ENCODE data around the gene SPNS2. TPM values are rescaled to one million over a fixed set of nuclear protein-coding genes. Genes with fewer than 3 reads are reported as not detected.

SPNS2 gene
- polyA plus RNA-seq, 5 donors, result 17.3 to 30.7 (median 23.5) TPM

- no peak for DNase-seq
These were observed 2.7 kb downstream of the SPNS2 start for GRCh38 chr17:4501295-4501949.

- no peak for DNase-seq
These were observed 3.9 kb downstream of the SPNS2 start for GRCh38 chr17:4502466-4503154.

- no peak for DNase-seq
These were observed 4.8 kb downstream of the SPNS2 start for GRCh38 chr17:4503283-4504025.

GRCh38 chr17:4504188-4504587, 5.5 kb downstream of the SPNS2 start:
- DNase-seq, result no peak

DNA sequence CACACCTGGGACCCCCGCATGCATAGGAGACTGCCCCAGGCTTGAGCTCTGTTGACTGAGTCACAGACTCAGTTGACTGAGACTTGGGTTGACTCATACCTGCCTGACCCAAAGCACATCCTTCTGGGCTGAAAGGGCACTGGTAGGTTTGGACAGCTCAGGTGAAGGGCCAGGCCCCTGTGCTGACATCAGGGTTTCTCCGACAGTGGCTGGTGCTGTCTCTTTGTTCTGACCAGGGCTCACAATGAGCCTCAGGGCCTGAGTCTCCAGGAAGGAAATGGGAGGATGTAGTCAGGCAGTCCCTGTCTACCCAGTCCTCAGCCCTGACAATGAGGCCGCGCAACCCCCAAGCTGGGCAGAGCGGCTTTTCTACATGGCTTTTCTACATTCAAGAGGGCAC, 6.5 kb downstream of the SPNS2 start:
- DNase-seq, result no peak

- DNase-seq, result no peak
These were observed 7.6 kb downstream of the SPNS2 start for GRCh38 chr17:4506175-4506813.

DNA sequence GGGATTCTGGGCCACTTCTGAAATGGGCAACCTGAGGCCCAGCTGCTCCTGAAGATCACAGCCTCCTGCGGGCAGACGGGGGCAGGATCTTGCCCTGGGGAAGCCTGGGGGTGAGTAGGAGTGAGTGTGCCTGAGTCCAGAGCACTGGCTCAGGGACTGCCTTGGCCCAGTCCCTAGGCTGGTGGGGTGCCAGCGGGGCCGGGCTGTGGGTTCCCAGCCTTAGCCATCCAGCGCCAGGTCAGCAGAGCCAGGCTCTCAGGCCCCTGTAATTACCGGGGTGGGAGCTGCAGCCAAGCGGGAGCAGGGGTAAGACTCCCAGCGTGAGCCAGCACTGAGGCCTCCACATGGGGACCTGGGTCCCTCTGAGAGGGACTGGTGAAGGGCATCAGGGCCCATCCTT, 8.2 kb downstream of the SPNS2 start:
- DNase-seq, result no peak

- DNase-seq, result no peak
These were observed 8.9 kb downstream of the SPNS2 start for GRCh38 chr17:4507361-4508111.

GRCh38 chr17:4508207-4508606, 9.5 kb downstream of the SPNS2 start:
- DNase-seq, result no peak

GRCh38 chr17:4509401-4509800, 10.7 kb downstream of the SPNS2 start:
- no peak for DNase-seq

- DNase-seq, result no peak
These were observed 11.4 kb downstream of the SPNS2 start for GRCh38 chr17:4509923-4510617.

DNA sequence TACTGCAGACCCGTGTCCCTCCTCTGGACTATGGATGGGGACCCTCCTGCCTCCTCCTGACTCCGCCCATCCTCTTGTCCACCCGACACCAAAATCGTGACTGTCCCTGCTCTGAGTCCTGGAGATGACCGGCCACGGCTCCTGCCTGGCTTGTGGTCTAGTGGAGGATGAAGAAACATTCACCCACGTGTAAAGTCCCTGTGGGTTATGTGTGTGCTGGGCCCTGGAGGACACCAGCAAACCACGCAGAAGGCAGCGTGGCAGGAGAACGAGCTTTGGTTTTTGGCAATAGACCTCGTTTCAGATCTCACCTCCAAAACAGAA, 11.9 kb downstream of the SPNS2 start:
- no peak for DNase-seq

DNA sequence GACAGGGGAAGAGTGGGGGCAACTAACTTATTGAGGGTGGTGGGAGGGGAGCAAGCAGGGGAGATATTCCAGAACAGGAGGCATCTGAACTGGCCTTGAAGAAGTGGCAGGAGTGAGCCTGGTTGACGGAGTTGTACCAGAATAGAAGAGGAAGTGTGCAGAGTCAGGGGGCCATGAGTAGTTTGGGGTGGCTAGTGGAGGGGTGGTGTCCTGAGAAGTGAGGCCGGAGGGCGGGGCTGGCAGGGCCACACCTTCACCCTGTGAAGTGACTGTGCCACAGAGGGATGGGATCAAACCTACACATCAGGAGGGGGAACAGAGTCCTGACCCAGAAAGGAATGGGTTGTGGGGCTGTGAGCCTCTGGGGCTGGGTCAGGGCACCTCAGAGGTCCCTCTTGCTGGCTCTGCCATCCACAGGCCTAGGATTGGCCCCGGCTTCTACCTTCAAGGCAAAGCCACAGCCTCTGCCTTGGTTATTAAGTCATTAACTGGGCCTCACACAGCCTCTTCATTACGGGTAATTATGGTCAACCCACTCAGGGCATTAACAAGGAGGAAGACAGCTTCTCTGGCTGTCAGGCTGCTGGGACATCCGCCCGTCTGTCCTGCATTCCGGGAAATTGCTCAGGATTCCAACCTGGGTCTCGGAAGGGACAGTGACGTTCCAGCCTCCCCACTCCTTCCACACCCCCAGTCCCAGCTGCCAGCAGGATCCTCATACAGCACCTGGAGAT, 12.7 kb downstream of the SPNS2 start:
- no peak for DNase-seq

DNA sequence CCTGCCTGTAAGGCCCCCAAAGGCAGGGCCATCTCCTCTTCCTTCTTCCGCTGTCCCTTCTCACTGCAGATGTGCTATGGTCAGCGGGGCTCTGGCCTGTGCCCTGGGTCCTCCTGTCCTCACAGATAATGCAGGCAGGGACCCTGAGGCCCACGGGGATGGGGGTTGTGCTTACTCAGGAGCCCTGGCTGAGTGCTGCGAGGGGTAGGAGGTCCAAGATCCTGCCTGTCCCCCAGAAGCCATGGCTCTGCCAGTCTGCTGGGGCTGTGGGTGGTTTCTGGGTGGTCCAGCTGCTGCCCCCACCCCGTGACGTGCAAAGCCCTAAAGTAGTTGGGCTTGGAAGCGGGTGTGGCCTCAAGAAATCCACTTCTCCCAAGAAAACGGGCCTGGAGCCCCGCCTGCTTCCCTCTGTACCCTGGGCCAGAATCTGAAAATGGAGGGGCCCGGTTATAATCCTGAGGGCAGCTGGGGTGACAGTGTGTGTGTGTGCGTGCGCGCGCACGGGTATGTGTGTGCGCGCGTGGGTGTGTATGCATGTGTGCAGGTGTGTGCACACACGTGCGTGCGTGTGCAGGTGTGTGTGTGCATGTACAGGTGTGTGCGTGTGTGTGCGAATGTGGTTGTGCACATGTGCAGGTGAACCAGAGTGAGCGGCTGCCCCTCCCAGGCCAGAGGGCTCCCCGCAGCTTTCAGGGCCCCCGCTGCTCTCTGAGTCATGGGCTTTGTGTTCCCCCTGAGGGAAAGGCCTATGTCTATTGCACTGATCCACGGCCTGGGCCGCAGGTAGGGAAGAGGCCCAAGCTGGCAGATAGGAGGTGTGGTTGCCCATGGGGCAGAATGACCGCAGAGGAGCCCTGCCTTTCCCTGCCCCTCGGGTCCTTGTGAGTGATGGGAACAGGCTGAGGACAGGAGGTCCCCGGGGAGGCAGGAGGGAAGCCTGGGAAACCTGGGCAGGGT, 13.8 kb downstream of the SPNS2 start:
- DNase-seq, result no peak

DNA sequence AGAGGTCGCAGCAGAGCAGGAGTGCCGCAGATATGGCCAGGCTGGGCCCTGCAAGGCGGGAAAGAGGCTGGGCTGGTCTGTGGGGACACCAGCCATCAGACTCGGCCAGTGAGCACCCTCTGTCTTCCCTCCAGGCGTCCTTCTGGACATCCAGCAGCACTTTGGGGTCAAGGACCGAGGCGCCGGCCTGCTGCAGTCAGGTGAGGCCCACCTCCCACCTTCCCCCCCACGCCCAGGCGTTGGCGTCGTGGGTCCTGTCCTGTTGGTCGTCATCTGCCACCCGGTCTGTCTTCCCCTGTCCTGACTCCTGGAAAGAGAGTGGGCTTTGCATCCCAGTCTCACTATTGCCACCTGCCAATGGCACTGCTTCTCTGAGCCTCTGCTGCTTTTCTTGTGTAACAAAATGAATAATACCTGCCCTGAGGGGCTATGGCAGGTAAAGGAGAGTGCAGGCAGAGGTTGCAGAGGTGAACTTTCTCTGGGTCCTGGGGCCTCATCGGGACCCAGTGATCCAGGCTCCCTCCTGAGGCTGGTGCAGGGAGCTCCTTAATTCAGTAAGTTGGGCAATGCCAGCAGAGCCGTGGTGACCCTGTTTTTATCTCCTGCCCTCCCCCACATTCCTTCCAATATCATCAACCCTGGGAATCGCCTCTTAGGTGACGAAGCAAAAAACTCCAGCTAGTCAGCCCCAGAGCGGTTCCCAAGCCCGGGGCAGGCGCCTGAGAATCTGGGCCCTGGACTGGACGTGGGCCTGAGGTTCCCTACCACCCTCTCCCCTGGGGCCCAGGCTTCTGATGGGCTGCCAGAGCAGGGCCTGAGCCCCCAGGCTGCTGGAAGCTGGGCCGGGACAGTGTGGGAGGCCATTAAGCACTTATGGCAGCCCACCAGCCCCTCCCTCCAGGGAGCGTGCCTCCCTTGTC, 14.7 kb downstream of the SPNS2 start:
- no peak for DNase-seq

DNA sequence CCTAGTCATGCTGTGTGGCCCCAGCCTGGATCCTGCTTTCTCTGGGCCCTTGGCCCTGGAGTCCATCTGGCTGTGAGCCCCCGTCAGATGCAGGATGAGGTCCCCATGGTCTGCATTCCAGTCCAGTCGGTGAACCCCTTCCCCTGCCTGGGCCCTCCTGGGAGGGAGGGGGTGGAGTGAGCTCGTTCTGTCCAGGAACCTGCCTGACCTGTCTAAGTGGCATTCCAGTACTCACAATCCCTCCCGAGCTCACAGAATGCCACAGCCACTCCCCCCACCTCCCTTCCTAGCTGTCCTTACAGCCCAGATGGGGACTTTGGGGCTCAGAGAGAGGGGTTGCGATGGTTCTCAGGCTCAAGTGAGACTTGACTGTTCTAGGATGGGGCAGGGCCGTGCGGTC, 15.5 kb downstream of the SPNS2 start:
- DNase-seq, result peak; percentile 66 to 71

DNA sequence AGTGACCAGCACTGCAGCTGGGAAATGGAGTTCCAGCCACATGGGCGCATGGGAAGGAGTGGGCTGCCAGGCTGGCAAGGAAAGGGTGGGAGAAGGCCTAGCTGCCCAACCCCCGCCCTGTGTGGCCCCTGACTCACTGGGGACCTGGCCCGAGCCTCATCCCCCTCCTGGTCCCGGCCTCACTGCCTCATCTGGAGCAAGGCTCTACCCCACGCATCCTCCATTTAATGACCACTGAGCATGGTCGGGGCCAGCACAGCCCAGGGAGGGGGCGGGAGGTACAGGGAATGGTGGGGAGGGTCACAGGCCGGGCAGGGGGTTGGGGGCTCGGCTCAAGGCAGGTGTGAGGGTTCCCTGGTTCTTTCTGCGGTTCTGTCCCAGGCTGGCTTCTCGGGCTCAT, 16.1 kb downstream of the SPNS2 start:
- DNase-seq, result no peak

- DNase-seq, result no peak
These were observed 16.8 kb downstream of the SPNS2 start for GRCh38 chr17:4515501-4515900.

Measured in right lung (tissue), 5 donors.